ENCODE results near the gene NUPR1. TPM values are rescaled to one million over a fixed set of nuclear protein-coding genes. Genes with fewer than 3 reads are reported as not detected.

Gene NUPR1
- total and polyA plus RNA-seq, 9 donors, result 27.1 to 56.7 (median 38.9) TPM

- H3K4me1 ChIP-seq (ENCODE audit: control insufficient read depth, insufficient read depth, low read length), result no peaks in the 10 kb centered on the region
- H3K36me3 ChIP-seq (ENCODE audit: control insufficient read depth, insufficient read depth, low read length), result no peaks in the 10 kb centered on the region
- WGBS (ENCODE audit: insufficient coverage), result 66% methylated on average over 7 of the region's 10 CpGs
- no peak overlapping the region for H3K27ac ChIP-seq (ENCODE audit: low read length)
- no peak overlapping the region for H3K4me3 ChIP-seq (ENCODE audit: low read length)
- DNase-seq, result no peak
- H3K27me3 ChIP-seq (ENCODE audit: control insufficient read depth, insufficient read depth, low read length), result peaks cover 3% of the 10 kb centered on the region
- no peaks in the 10 kb centered on the region for H3K9me3 ChIP-seq (replicated peaks; ENCODE audit: control insufficient read depth, low read depth, low read length)
Measured at GRCh38 chr16:28499854-28500253, 38.9 kb downstream of the NUPR1 start.

- Histone ChIP-seq H3K4me3 (ENCODE audit: low read length) (no peak overlapping the region), H3K4me1 (ENCODE audit: control insufficient read depth, insufficient read depth, low read length) (no peaks in the 10 kb centered on the region), H3K27ac (ENCODE audit: low read length) (no peak overlapping the region), H3K9me3 (replicated peaks; ENCODE audit: control insufficient read depth, low read depth, low read length) (no peaks in the 10 kb centered on the region), H3K27me3 (ENCODE audit: control insufficient read depth, insufficient read depth, low read length) (peaks cover under 1% of the 10 kb centered on the region), H3K36me3 (ENCODE audit: control insufficient read depth, insufficient read depth, low read length) (no peaks in the 10 kb centered on the region)
- 73% methylated on average over 9 of the region's 15 CpGs for WGBS (ENCODE audit: insufficient coverage)
- DNase-seq, result no peak
Measured at GRCh38 chr16:28498666-28499381, 40.0 kb downstream of the NUPR1 start.

GRCh38 chr16:28497861-28498599 lies 40.7 kb downstream of the NUPR1 start:
- Histone ChIP-seq H3K27me3 (ENCODE audit: control insufficient read depth, insufficient read depth, low read length) (no peaks in the 10 kb centered on the region), H3K36me3 (ENCODE audit: control insufficient read depth, insufficient read depth, low read length) (no peaks in the 10 kb centered on the region), H3K4me1 (ENCODE audit: control insufficient read depth, insufficient read depth, low read length) (no peaks in the 10 kb centered on the region), H3K27ac (ENCODE audit: low read length) (no peak overlapping the region), H3K4me3 (ENCODE audit: low read length) (no peak overlapping the region), H3K9me3 (replicated peaks; ENCODE audit: control insufficient read depth, low read depth, low read length) (no peaks in the 10 kb centered on the region)
- 81% methylated on average over 33 of the region's 33 CpGs for WGBS (ENCODE audit: insufficient coverage)
- no peak for DNase-seq

GRCh38 chr16:28497386-28497785 lies 41.4 kb downstream of the NUPR1 start:
- Histone ChIP-seq H3K36me3 (ENCODE audit: control insufficient read depth, insufficient read depth, low read length) (no peaks in the 10 kb centered on the region), H3K9me3 (replicated peaks; ENCODE audit: control insufficient read depth, low read depth, low read length) (no peaks in the 10 kb centered on the region), H3K4me3 (ENCODE audit: low read length) (no peak overlapping the region), H3K4me1 (ENCODE audit: control insufficient read depth, insufficient read depth, low read length) (no peaks in the 10 kb centered on the region), H3K27ac (ENCODE audit: low read length) (no peak overlapping the region), H3K27me3 (ENCODE audit: control insufficient read depth, insufficient read depth, low read length) (no peaks in the 10 kb centered on the region)
- DNase-seq, result no peak
- 86% methylated on average over 9 of the region's 9 CpGs for WGBS (ENCODE audit: insufficient coverage)

GRCh38 chr16:28496844-28497243 lies 41.9 kb downstream of the NUPR1 start:
- no peaks in the 10 kb centered on the region for H3K36me3 ChIP-seq (ENCODE audit: control insufficient read depth, insufficient read depth, low read length)
- DNase-seq, result no peak
- no peak overlapping the region for H3K27ac ChIP-seq (ENCODE audit: low read length)
- no peak overlapping the region for H3K4me3 ChIP-seq (ENCODE audit: low read length)
- no peaks in the 10 kb centered on the region for H3K9me3 ChIP-seq (replicated peaks; ENCODE audit: control insufficient read depth, low read depth, low read length)
- H3K27me3 ChIP-seq (ENCODE audit: control insufficient read depth, insufficient read depth, low read length), result no peaks in the 10 kb centered on the region
- no peaks in the 10 kb centered on the region for H3K4me1 ChIP-seq (ENCODE audit: control insufficient read depth, insufficient read depth, low read length)
- WGBS (ENCODE audit: insufficient coverage), result 51% methylated on average over 19 of the region's 19 CpGs

- no peak overlapping the region for H3K27ac ChIP-seq (ENCODE audit: low read length)
- no peaks in the 10 kb centered on the region for H3K27me3 ChIP-seq (ENCODE audit: control insufficient read depth, insufficient read depth, low read length)
- 77% methylated on average over 18 of the region's 20 CpGs for WGBS (ENCODE audit: insufficient coverage)
- H3K4me1 ChIP-seq (ENCODE audit: control insufficient read depth, insufficient read depth, low read length), result no peaks in the 10 kb centered on the region
- H3K9me3 ChIP-seq (replicated peaks; ENCODE audit: control insufficient read depth, low read depth, low read length), result no peaks in the 10 kb centered on the region
- no peak for DNase-seq
- H3K4me3 ChIP-seq (ENCODE audit: low read length), result no peak overlapping the region
- no peaks in the 10 kb centered on the region for H3K36me3 ChIP-seq (ENCODE audit: control insufficient read depth, insufficient read depth, low read length)
Measured at GRCh38 chr16:28495795-28496749, 42.7 kb downstream of the NUPR1 start.

GRCh38 chr16:28495098-28495793 lies 43.5 kb downstream of the NUPR1 start:
- Histone ChIP-seq H3K27me3 (ENCODE audit: control insufficient read depth, insufficient read depth, low read length) (no peaks in the 10 kb centered on the region), H3K4me3 (ENCODE audit: low read length) (peak overlapping the region; percentile 5), H3K36me3 (ENCODE audit: control insufficient read depth, insufficient read depth, low read length) (no peaks in the 10 kb centered on the region), H3K4me1 (ENCODE audit: control insufficient read depth, insufficient read depth, low read length) (peaks cover 3% of the 10 kb centered on the region), H3K9me3 (replicated peaks; ENCODE audit: control insufficient read depth, low read depth, low read length) (no peaks in the 10 kb centered on the region), H3K27ac (ENCODE audit: low read length) (no peak overlapping the region)
- DNase-seq, result no peak
- 72% methylated on average over 12 of the region's 13 CpGs for WGBS (ENCODE audit: insufficient coverage)

GRCh38 chr16:28494121-28494851 lies 44.5 kb downstream of the NUPR1 start, which contains the start of gene APOBR:
TSS of gene APOBR (plus strand) at chr16:28494643. CDS start at chr16:28494682, 39 bp downstream.
- Histone ChIP-seq H3K4me1 (ENCODE audit: control insufficient read depth, insufficient read depth, low read length) (peaks cover 3% of the 10 kb centered on the region), H3K4me3 (ENCODE audit: low read length) (peak within 1 kb of the TSS; percentile 5), H3K27ac (ENCODE audit: low read length) (peak within 1 kb of the TSS; percentile 51), H3K27me3 (ENCODE audit: control insufficient read depth, insufficient read depth, low read length) (no peaks in the 10 kb centered on the region), H3K9me3 (replicated peaks; ENCODE audit: control insufficient read depth, low read depth, low read length) (no peaks in the 10 kb centered on the region), H3K36me3 (ENCODE audit: control insufficient read depth, insufficient read depth, low read length) (peaks cover under 1% of the 10 kb centered on the region)
- DNase-seq, result peak; percentile 66
- WGBS (ENCODE audit: insufficient coverage), result 50% methylated on average over 6 of the region's 12 CpGs

GRCh38 chr16:28492511-28492910 lies 46.3 kb downstream of the NUPR1 start:
- peak overlapping the region; percentile 85 for H3K27ac ChIP-seq (ENCODE audit: low read length)

More at GRCh38 chr16:28492511-28492910, 46.3 kb downstream of the NUPR1 start:
- Histone ChIP-seq H3K36me3 (ENCODE audit: control insufficient read depth, insufficient read depth, low read length) (peaks cover 14% of the 10 kb centered on the region), H3K27me3 (ENCODE audit: control insufficient read depth, insufficient read depth, low read length) (no peaks in the 10 kb centered on the region), H3K4me1 (ENCODE audit: control insufficient read depth, insufficient read depth, low read length) (peaks cover 3% of the 10 kb centered on the region), H3K4me3 (ENCODE audit: low read length) (peak overlapping the region; percentile 96), H3K9me3 (replicated peaks; ENCODE audit: control insufficient read depth, low read depth, low read length) (no peaks in the 10 kb centered on the region)
- DNase-seq, result no peak
- WGBS (ENCODE audit: insufficient coverage), result no CpG with 5 or more reads among the region's 4 CpGs

Measured in muscle of leg (tissue), 11 donors.